Omental fat pad (tissue), 4 donors: Measurements from ENCODE around the gene PDE7B. TPM values are rescaled to one million over a fixed set of nuclear protein-coding genes. Genes with fewer than 3 reads are reported as not detected.

Source experiments
- ATAC-seq: fragments of 150-250 bp; one replicate; pipeline ENCODE4 v1.9.1; 2016; ENCODE audit warnings: mild to moderate bottlenecking, moderate library complexity; ENCODE audit not compliant: low FRiP score
- DNase-seq: peaks from one replicate; pipeline ENCODE4 v3.0.0-alpha.2; 2019; ENCODE audit warnings: low spot score
- CTCF ChIP-seq, 3 donors: fragments of 450-650 bp; IDR thresholded peaks; one replicate each; pipeline ENCODE4 v1.5.1; 2016 to 2017; ENCODE audit warnings: antibody characterized with exemption in 3 of 3, mild to moderate bottlenecking in 3 of 3, moderate library complexity in 2 of 3
- total RNA-seq, 4 donors: library from RNA; depleted of rRNA; stranded (reverse); fragments of >200 nt; gene quantifications; one replicate each; pipeline ENCODE4 v1.1.0, GENCODE V29; 2016

Gene PDE7B
- total RNA-seq, 4 donors from 2014 or later = 7.3 to 15.0 (median 12.1) TPM

GRCh38 chr6:136125585-136125984 is 274.1 kb downstream of the PDE7B start:
- DNase-seq (no peak), ATAC-seq (no peak)
- no peak for TF ChIP-seq CTCF (IDR thresholded peaks at IDR 0.05)

DNA sequence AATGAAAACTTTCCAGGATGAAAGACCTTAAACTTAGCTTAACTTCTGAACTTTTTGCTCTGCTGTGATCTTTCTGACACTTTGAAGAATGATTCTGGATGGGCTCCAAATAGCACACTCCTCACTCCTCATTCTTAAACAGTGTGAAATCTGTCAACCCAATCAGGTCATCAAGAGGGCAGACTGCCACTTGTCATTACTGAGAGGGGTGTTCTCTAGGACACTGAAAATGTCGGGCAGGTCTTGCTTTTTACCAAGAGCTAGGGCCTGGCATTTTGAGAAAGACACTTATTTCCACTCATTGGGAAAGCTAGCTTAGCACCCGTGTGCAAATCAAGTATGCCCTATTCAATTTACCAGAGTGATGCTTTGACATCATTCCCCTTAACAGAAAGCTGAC is 276.4 kb downstream of the PDE7B start:
- TF ChIP-seq CTCF (IDR thresholded peaks at IDR 0.05) = no peak
- peak; percentile 48 for ATAC-seq
- no peak for DNase-seq

DNA sequence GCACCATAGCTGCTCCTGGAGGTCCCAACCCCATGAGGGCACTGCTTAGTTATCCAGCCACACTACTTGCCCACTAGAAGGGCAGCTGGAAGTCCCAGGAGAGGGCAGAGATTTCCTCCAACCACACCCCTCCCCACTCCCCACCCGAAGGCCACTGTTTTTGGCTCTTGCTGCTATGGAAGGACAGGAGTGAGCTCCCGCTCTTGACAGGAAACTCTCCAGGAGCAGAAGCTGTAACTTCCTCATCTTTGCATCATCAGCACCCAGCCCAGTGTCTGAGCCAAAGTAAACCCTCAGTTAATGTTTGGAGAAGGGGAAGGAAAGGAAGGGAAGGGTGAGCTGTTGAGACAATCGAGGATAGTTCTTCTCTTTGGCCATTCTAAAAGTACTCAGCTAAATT is 277.9 kb downstream of the PDE7B start:
- ATAC-seq = no peak
- TF ChIP-seq CTCF (IDR thresholded peaks at IDR 0.05) = no peak

GRCh38 chr6:136134268-136134667 is 282.8 kb downstream of the PDE7B start:
- ATAC-seq (no peak), DNase-seq (no peak)
- TF ChIP-seq CTCF (IDR thresholded peaks at IDR 0.05) = no peak

More for the DNA sequence above, 277.9 kb downstream of the PDE7B start:
- DNase-seq = no peak

DNA sequence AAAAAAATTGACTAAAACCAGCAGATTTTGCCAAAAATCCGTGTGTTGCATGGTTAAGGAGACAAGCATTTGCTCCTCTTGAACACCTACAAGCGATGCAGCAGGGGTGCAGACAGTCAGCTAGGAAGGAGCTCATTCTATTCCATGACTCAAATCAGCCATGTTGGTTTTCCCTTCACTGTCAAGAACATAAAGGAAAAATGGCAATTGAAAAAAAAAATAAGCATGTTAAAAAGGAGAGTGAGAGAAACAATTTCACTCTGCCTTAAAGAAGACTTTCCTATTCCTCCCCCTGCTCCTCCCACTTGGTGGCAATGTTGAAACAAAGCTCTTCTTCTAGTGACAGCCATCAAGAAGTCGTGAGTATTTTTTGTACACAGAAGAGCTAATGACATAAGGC is 283.2 kb downstream of the PDE7B start:
- TF ChIP-seq CTCF (IDR thresholded peaks at IDR 0.05) = no peak
- DNase-seq (no peak), ATAC-seq (no peak)

DNA sequence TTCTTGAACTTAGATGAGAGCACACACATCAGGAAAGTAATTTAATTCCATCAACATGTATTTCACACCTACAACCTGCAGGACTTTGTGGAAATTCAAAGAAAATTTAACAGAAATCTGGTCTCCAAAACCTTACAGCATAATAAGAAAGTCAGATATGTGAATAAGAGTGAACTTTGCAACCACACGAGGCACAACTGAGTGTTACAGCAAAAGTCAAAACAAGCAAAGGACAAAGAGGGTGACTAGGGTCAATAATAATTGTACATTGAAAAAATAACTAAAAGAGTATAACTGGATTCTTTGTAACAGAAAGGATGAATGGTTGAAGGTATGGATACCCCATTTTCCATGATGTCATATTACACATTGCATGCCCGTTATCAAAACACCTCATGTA is 284.8 kb downstream of the PDE7B start:
- TF ChIP-seq CTCF (IDR thresholded peaks at IDR 0.05) = no peak
- no peak for DNase-seq
- ATAC-seq = no peak

DNA sequence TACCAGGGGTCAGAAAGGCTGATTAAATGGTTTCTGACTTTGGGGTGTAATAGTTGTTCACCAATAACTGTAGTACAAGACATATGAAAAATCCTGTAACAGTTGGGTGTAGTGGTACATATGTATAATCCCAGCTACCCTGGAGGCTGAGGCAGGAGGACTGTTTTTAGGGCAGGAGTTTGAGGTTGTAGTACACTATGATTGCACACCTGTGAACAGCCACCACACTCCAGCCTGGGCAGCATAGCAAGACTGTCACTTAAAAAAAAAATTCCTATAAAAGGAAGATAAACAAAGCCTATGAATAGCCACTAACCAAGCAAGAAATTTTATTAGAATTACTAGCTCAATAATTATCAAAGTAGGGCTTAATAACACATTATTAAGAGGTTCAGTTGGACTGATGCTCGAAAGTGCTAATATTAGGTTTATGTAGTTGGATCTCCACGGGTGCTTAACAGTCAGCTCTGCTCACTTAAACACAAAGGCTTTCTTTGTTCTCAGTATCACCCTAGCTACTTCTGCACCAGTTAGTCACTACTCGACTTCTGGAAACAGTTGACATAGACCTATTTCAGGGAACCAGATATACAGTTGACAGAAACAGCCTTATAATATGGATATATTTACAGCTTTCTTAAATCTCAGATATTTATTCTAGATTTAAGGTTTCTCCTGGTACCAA is 285.6 kb downstream of the PDE7B start:
- no peak for DNase-seq
- no peak for TF ChIP-seq CTCF (IDR thresholded peaks at IDR 0.05)
- ATAC-seq = no peak
